H9 (cell line): ENCODE measurements around the gene TRPV6. TPM values are rescaled to one million over a fixed set of nuclear protein-coding genes. Genes with fewer than 3 reads are reported as not detected.

ENCODE experiments used
- DNase-seq: peaks from one replicate; pipeline ENCODE4 v3.0.0-alpha.2; 2017
- H2AFZ ChIP-seq: one replicate; pipeline ENCODE4 v1.6.1; 2013; ENCODE audit warnings: mild to moderate bottlenecking, low read length, control low read depth, moderate library complexity
- H2AK5ac ChIP-seq: 2 replicates; pipeline ENCODE4 v1.6.1; 2013; ENCODE audit warnings: low read length, control low read depth, mixed read lengths; ENCODE audit not compliant: insufficient read length
- H2BK120ac ChIP-seq: one replicate; pipeline ENCODE4 v1.6.1; 2013; ENCODE audit warnings: low read depth, mild to moderate bottlenecking, low read length, control low read depth, inconsistent platforms; ENCODE audit not compliant: poor library complexity, severe bottlenecking
- H2BK12ac ChIP-seq: 2 replicates; pipeline ENCODE4 v1.6.1; 2013; ENCODE audit warnings: low read length, control low read depth, mixed read lengths, low read depth; ENCODE audit not compliant: insufficient read length
- H2BK15ac ChIP-seq: 2 replicates; pipeline ENCODE4 v1.6.1; 2013; ENCODE audit warnings: low read depth, low read length, control low read depth
- H2BK20ac ChIP-seq: one replicate; pipeline ENCODE4 v1.6.1; 2013; ENCODE audit warnings: low read depth, mild to moderate bottlenecking, low read length, control low read depth, inconsistent platforms; ENCODE audit not compliant: poor library complexity, severe bottlenecking
- H2BK5ac ChIP-seq: 2 replicates; pipeline ENCODE4 v1.6.1; 2013; ENCODE audit warnings: low read length, control low read depth, mixed read lengths; ENCODE audit not compliant: insufficient read length
- H3K14ac ChIP-seq: 2 replicates; pipeline ENCODE4 v1.6.1; 2013; ENCODE audit warnings: low read length, control low read depth; ENCODE audit not compliant: insufficient read depth
- H3K18ac ChIP-seq: 2 replicates; pipeline ENCODE4 v1.6.1; 2013; ENCODE audit warnings: low read depth, mild to moderate bottlenecking, mixed read lengths, low read length, control low read depth; ENCODE audit not compliant: insufficient read length
- H3K23ac ChIP-seq: 2 replicates; pipeline ENCODE4 v1.6.1; 2013; ENCODE audit warnings: low read length, control low read depth, mixed read lengths, low read depth; ENCODE audit not compliant: insufficient read length
- H3K23me2 ChIP-seq: 2 replicates; pipeline ENCODE4 v1.6.1; 2013; ENCODE audit warnings: low read depth, mild to moderate bottlenecking, mixed read lengths, low read length, control low read depth; ENCODE audit not compliant: insufficient read length, poor library complexity, severe bottlenecking
- H3K27ac ChIP-seq: 2 replicates; pipeline ENCODE4 v1.5.1; 2013; ENCODE audit warnings: low read length, control low read depth, mixed read lengths, low read depth; ENCODE audit not compliant: insufficient read length
- H3K27me3 ChIP-seq: 2 replicates; pipeline ENCODE4 v1.6.1; 2013; ENCODE audit warnings: low read length, control low read depth, inconsistent platforms; ENCODE audit not compliant: insufficient read depth
- H3K4ac ChIP-seq: 2 replicates; pipeline ENCODE4 v1.6.1; 2013; ENCODE audit warnings: low read depth, mild to moderate bottlenecking, control low read depth, inconsistent platforms, low read length, moderate library complexity
- H3K4me1 ChIP-seq: 2 replicates; pipeline ENCODE4 v1.6.1; 2013; ENCODE audit warnings: low read length, control low read depth, inconsistent platforms; ENCODE audit not compliant: insufficient read depth
- H3K4me2 ChIP-seq: 2 replicates; pipeline ENCODE4 v1.6.1; 2013; ENCODE audit warnings: low read length, control low read depth, mixed read lengths; ENCODE audit not compliant: insufficient read length, insufficient read depth
- H3K56ac ChIP-seq: 2 replicates; pipeline ENCODE4 v1.6.1; 2013; ENCODE audit warnings: low read depth, mild to moderate bottlenecking, mixed read lengths, low read length, control low read depth; ENCODE audit not compliant: insufficient read length
- H3K79me1 ChIP-seq: 2 replicates; pipeline ENCODE4 v1.6.1; 2013; ENCODE audit warnings: low read depth, mild to moderate bottlenecking, moderate library complexity, low read length, control low read depth, inconsistent platforms; ENCODE audit not compliant: insufficient read depth, poor library complexity, severe bottlenecking
- H3K79me2 ChIP-seq: 2 replicates; pipeline ENCODE4 v1.6.1; 2013; ENCODE audit warnings: low read length, control low read depth, inconsistent platforms; ENCODE audit not compliant: insufficient read depth
- H3K9ac ChIP-seq: 2 replicates; pipeline ENCODE4 v1.6.1; 2013; ENCODE audit warnings: low read length, control low read depth, mixed read lengths; ENCODE audit not compliant: insufficient read length; ENCODE audit errors: extremely low read depth
- H3K9me3 ChIP-seq: one replicate; pipeline ENCODE4 v1.6.1; 2013; ENCODE audit warnings: low read depth, low read length, inconsistent platforms; ENCODE audit not compliant: control insufficient read depth
- H3T11ph ChIP-seq: one replicate; pipeline ENCODE4 v1.6.1; 2013; ENCODE audit warnings: mild to moderate bottlenecking, low read length, control low read depth, inconsistent platforms
- H4K20me1 ChIP-seq: one replicate; pipeline ENCODE4 v1.6.1; 2013; ENCODE audit not compliant: control insufficient read depth, insufficient read length, insufficient read depth
- H4K5ac ChIP-seq: 2 replicates; pipeline ENCODE4 v1.6.1; 2013; ENCODE audit warnings: low read depth, mild to moderate bottlenecking, mixed read lengths, low read length, control low read depth; ENCODE audit not compliant: insufficient read length
- H4K8ac ChIP-seq: replicated peaks from 2 replicates; pipeline ENCODE4 v1.6.1; 2013; ENCODE audit warnings: low read length, control low read depth, mixed read lengths, low read depth; ENCODE audit not compliant: insufficient read length
- H4K91ac ChIP-seq: 2 replicates; pipeline ENCODE4 v1.6.1; 2013; ENCODE audit warnings: low read depth, mild to moderate bottlenecking, moderate library complexity, mixed read lengths, low read length, control low read depth; ENCODE audit not compliant: insufficient read length
- H3K27ac Mint-ChIP-seq, 3 experiments: 2 replicates in 2 of 3; 3 replicates in 1 of 3; pipeline ENCODE4 v1.8.0; 2020 to 2021; ENCODE audit warnings: mixed read lengths in 3 of 3, mild to moderate bottlenecking in 1 of 3, moderate library complexity in 1 of 3
- H3K27me3 Mint-ChIP-seq: 2 replicates; pipeline ENCODE4 v1.8.0; 2021; ENCODE audit warnings: low read depth, mild to moderate bottlenecking, moderate library complexity, mixed read lengths
- H3K36me3 Mint-ChIP-seq, 3 experiments: 2 replicates in 2 of 3; 3 replicates in 1 of 3; pipeline ENCODE4 v1.8.0; 2020 to 2021; ENCODE audit warnings: low read depth in 3 of 3, mixed read lengths in 3 of 3; ENCODE audit not compliant: insufficient read depth in 1 of 3
- H3K4me1 Mint-ChIP-seq, 2 experiments: 2 replicates each; pipeline ENCODE4 v1.8.0; 2020; ENCODE audit warnings: mixed read lengths in 2 of 2
- H3K4me3 Mint-ChIP-seq, 2 experiments: 2 replicates in 1 of 2; 3 replicates in 1 of 2; pipeline ENCODE4 v1.8.0; 2020 to 2021; ENCODE audit warnings: mild to moderate bottlenecking in 2 of 2, mixed read lengths in 2 of 2, moderate library complexity in 1 of 2
- H3K9me3 Mint-ChIP-seq, 2 experiments: 2 replicates in 1 of 2; 3 replicates in 1 of 2; pipeline ENCODE4 v1.8.0; 2020; ENCODE audit warnings: mild to moderate bottlenecking in 2 of 2, mixed read lengths in 2 of 2, moderate library complexity in 1 of 2
- CTCF ChIP-seq: fragments of 200-600 bp; sonication (generic); conservative IDR thresholded peaks from 3 replicates; pipeline ENCODE4 v1.8.0; 2021; ENCODE audit warnings: antibody characterized with exemption, mild to moderate bottlenecking
- WGBS: extraction: QIAGEN DNeasy Blood & Tissue Kit; methylation state at CpG from one replicate; pipeline ENCODE4 v1.1.7; 2013; ENCODE audit warnings: missing lambda C conversion rate, low lambda C conversion rate, mixed read lengths; ENCODE audit not compliant: insufficient read length; ENCODE audit errors: extremely low coverage; 5-methylcytosine and 5-hydroxymethylcytosine counted together
- total RNA-seq: library from RNA; stranded (reverse); gene quantifications from 2 replicates; pipeline ENCODE4 v1.2.1, GENCODE V29; 2021

TRPV6 gene
- total RNA-seq, 1 experiment from 2014 or later: 0.61 TPM

- no peaks in the 10 kb centered on the region for H3K23me2 ChIP-seq
- no peak overlapping the region for H3K4me2 ChIP-seq
- H3K36me3 Mint-ChIP-seq: no peaks in the 10 kb centered on the region
- H3K4ac ChIP-seq: no peak overlapping the region
- no peak overlapping the region for H3K18ac ChIP-seq
- H3K9me3 ChIP-seq: no peaks in the 10 kb centered on the region
- no CpG with 5 or more reads among the region's 1 CpG for WGBS
- no peak overlapping the region for H2BK12ac ChIP-seq
- no peak overlapping the region for H2BK15ac ChIP-seq
- no peak overlapping the region for H4K8ac ChIP-seq
- no peak overlapping the region for H3K27ac ChIP-seq
- no peak overlapping the region for H2AFZ ChIP-seq
- H3K4me1 ChIP-seq: no peaks in the 10 kb centered on the region
- H3K4me1 Mint-ChIP-seq: no peaks in the 10 kb centered on the region
- H3K79me1 ChIP-seq: no peaks in the 10 kb centered on the region
- H4K20me1 ChIP-seq: no peaks in the 10 kb centered on the region
- H3K27me3 Mint-ChIP-seq: no peaks in the 10 kb centered on the region
- no peak overlapping the region for H4K5ac ChIP-seq
- no peak overlapping the region for H3K14ac ChIP-seq
- H3T11ph ChIP-seq: no peak overlapping the region
- no peak overlapping the region for H2BK20ac ChIP-seq
- no peak overlapping the region for H2AK5ac ChIP-seq
- no peak overlapping the region for H3K56ac ChIP-seq
- no peak for TF ChIP-seq CTCF
- no peak overlapping the region for H3K4me3 Mint-ChIP-seq
- H2BK120ac ChIP-seq: no peak overlapping the region
- H3K27ac Mint-ChIP-seq: no peak overlapping the region
- no peaks in the 10 kb centered on the region for H3K79me2 ChIP-seq
- no peak overlapping the region for H4K91ac ChIP-seq
- DNase-seq: no peak
- H3K9ac ChIP-seq: no peak overlapping the region
- no peaks in the 10 kb centered on the region for H3K9me3 Mint-ChIP-seq
- no peaks in the 10 kb centered on the region for H3K27me3 ChIP-seq
- no peak overlapping the region for H2BK5ac ChIP-seq
- H3K23ac ChIP-seq: no peak overlapping the region
Measured at GRCh38 chr7:142842251-142842766, 43.2 kb downstream of the TRPV6 start.
